NCI-H1092 treated with DMSO at 0.1 percent for 48 hours (cell line): ENCODE data around the gene NFATC2.
"Not testable (repeated sequence)": the region's sequence is repeated elsewhere in the genome, so short reads cannot be mapped to it uniquely, and the experiment has no call there.

Experiments used
- DNase-seq: peaks from one replicate; lab custom pipeline; 2025; lab: John Stamatoyannopoulos, UW

Gene NFATC2

DNA sequence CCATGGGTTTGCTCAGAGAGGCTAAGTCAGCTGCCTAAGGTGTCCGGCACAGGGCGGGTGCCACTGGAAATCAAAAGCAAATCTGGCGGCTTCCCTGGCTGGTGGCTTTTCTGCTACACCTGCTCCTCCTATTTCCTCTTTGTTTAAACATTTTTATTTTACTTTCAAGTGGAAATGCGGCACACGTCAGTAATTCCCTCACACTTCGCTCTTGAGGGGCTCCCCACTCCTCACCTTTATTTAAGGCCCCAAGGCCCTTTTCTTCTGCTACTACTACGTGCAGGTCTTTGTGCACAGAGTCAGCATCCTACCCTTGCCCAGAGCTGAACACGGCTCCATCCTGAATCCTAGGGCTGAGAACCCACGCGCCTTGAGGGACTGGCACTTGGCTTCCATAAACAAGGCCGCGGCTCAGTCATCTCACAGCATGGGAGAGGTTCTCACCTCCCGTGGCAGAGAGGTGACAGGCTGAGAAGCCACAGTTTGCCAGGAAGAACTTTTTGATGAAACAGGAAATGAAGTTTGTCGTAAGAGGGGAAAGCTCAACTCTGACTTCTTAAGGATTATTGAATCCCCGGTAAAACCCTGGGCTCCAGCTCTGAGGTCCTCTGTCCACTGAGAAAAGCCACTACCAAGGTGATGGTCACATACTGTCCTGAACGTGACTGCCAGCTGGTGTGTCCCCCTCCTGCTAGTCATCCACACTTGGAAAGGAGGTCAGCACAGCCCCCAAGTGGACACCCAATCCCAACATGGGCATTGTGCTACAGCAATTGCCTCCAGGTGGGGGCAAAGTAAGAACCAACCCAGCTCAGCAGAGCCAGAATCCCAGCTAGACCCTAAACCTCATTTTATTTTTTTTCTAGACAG is 48.0 kb downstream of the NFATC2 start:
- no peak for DNase-seq

DNA sequence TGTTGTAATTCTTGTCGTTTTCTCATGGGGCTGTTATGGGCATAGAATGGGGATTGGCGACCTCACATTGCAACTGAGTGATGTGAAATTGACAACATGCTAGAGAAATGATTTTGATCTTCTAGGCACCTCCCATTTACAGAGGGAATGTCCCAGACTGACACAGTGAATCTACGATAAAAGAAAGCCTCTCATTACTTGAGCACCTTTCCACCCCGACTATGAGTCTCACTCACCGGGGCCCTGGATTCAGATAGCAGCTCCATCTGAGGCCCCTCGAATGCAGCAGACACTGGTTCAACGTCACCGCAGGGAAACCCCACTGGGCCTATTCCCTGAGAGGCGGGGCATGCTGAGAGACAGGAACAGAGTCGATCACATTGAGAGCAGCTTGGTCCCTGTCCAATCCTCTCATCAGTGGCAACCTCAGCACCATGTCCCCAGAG is 49.1 kb downstream of the NFATC2 start:
- no peak for DNase-seq

DNA sequence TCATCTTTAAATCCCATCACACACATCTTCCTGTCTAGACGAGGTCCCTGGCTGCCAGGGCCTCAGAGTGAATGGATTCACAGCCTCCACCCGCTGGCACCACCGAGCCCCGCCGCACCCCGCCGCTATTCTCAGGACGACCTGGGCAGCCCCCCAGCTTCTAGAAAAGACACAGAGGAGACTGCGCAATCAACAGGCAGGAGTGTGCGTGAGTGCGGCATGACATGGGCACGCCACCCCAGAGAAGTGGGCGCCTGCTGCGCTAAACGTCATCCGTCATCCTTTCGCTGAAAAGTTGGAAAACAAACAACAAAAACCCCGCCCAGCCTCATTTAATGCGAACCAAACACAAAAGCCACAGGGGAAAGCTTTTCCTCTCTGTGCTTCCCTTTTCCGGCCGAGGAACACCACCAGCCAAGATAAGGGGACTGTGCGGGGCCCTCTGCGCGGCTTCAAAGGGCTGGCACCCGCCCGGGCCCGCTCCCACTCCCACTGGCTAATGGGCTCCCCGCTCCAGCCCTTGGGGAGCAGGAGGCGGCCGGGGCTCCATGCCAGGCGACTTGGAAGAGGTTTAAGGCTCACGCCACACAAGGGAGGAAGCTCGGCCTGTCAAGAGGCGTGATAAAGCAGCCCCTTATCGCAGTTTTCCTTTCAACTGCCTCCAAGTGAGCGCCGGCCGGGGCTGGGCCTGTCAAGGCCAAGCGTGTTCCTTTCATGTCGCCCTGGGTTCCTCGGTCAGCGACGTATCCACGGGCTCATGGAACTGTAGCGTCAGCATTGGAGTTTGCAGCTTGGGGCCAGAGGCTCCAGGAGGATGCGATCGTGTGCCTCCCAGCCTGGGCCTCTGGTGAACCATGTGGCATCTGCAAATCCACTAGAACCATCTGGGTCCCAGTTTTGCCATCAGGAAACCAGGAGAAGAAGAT is 50.1 kb downstream of the NFATC2 start:
- DNase-seq = peak; percentile 71

DNA sequence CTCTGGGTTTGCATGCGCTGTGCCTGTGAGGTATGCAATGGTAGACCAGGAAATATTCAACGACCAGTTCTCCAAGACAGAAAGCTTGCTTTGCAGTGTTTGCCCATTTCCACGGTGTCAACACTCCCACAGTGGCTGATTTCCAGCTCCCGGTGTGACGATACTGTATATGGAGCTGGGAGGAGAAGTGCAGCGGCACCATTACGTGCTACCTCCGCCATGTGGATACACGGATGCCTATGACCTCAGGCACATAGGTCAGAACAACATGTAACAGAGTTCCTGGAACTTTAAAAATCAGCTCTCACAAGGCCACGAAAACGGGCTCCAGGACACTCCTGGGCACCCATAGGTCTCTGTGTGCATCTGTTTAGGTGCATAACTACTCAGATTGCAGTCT is 51.1 kb downstream of the NFATC2 start:
- no peak for DNase-seq

DNA sequence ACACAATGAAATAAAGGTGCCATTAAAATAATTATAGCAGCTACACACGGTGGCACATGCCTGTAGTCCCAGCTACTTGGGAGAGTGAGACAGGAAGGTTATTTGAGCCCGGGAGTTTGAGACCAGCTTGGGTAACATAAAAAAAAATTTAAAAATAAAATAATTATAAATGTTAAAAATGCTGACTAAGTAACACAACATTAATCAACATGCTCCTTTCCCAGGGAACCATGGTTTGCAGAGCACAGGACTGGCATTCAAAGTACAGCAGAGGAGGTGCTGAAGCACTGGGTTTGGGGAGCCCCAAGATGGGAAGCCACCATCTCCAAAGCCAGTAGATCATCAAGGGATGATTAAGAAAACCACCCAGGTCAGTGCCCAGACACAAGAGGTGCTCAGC is 51.9 kb downstream of the NFATC2 start:
- DNase-seq = no peak

DNA sequence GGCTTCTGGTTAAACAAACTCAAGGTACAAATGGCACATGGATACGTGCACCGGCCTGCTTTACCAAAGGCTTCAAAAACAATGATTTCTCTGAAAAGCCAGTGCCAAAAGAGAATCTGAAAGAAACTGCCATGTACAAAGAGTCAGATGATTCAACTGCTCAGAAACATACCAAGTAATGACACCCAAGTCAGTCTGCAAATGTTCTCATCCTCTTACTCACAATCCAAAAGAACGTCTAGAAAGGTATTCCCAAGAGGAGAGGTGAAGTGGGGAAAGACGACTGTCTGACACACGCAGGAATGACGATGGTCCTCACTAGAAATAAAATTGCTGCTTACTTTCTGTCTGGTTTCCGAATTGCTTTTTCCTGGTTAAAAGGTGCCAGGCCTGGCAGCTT is 52.9 kb downstream of the NFATC2 start:
- no peak for DNase-seq

DNA sequence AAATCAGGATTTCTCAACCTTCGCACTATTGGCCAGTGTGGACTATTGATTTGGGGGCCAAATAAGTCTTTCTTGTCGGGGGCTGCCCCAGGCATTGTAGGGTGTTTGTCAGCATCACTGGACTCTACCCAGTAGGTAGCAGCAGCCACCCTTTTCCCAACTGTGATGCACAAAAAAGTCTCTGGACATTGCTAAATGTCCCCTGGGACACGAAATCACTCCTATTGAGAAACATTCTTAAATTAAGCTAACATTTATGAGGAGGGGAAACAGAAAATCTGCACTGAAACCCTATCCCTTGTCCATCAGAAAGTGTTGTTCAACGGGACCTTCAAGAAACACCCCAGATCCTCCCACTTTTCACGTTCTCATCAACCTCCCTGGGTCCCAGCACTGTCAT is 54.2 kb downstream of the NFATC2 start:
- no peak for DNase-seq

DNA sequence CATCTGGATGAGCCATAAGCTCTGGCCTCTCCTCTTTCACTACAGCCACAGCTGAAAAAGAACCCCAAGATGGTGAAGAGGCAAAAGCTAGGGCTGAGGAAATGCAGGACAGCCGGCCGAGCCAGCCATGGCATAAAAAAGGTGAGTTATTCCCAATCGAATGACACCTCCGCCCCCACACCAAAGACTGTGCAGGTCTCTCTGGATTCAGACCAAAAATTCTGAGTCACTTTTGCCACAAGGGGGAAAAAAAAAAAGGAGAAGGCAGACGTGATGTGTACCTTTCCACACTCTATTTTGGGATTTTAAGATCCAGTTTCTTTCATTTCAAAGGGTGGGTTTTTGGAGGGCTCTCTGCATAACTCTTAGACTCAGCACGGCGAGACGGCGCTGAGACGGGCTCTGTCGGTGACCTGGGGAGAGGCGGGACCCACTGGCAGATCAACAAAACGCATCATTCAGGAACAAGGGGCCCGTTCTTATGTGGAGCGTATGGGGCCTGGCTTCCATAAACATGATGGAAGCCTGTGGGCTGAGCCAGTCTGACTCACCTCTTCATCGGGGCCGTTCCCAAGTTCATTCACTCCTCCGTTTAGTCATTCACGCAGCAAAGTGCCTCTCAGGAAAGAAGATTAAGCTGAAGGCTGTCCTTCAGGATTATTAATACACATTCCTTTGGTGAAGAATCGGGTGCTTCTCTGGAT is 54.8 kb downstream of the NFATC2 start:
- no peak for DNase-seq

DNA sequence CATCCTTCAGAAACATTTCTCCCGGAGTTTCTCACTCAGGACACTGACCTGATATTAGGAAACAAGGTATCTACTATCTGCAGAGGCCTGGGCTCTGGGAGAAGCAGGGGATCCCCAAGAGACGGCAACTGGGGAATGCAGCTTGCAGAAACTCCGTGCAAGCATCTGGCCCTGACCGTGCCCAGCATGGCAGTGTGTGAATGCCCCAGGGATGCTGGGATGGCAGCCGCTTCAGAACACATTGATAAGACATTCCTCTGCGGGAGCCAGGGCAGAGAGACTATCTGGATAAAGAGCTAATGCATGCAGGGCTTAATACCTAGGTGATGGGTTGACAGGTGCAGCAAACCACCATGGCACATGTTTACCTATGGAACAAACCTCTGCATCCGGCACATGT is 55.4 kb downstream of the NFATC2 start:
- DNase-seq = no peak

DNA sequence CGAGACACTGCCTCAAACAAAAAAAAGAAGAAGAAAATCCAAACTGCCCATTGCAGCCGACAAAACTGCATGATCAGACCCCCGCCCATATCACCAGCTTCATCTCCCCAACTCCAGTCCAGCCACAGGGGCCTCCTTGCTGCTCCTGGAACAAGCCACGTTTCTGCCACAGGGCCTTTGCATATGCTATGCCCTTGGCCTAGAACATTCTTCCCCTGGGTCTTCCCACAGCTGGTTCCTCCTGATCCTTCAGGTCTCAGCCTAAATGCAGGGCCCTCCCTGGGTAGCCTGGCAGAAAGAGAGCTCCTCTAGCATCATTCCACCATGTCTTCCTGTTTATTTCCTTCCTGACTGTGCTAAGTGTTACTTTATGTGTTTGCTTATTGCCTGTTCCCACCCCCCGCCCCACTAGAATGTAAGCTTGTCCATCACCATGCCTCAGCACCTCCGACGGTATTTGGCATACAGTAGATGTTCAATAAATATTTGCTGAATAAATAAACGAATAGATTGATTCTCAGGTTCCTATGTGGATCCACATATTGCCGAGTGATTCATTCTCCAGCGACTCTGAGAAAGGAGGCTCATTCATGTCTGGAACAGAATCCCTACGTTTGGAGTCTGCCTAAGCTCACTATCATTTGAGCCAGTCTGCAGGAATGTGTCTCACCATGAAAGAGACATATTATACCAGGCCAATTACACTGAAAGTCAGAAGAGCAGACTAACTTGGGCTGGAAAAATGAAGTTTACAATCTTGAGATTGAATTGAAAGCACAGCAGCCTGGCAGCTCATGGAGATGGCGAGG is 56.1 kb downstream of the NFATC2 start:
- no peak for DNase-seq

DNA sequence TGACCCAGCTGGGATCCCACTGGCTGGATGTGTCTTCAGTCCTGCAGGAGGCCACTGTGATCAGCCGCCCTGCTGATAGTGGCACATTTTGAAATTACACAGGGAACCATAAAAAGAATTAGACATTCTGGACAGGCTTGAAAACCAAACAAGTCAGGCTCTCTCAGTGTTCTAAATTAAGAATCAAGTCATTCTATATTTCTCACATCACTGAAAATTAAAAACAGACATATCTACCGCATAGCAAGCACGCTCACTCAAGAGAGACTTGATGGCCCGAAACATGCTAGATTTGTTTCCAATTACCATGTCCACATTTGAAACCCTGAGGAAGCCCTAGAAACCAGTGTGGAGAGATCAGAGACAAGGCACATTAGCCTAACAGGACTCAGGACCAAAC is 57.7 kb downstream of the NFATC2 start:
- DNase-seq = no peak

DNA sequence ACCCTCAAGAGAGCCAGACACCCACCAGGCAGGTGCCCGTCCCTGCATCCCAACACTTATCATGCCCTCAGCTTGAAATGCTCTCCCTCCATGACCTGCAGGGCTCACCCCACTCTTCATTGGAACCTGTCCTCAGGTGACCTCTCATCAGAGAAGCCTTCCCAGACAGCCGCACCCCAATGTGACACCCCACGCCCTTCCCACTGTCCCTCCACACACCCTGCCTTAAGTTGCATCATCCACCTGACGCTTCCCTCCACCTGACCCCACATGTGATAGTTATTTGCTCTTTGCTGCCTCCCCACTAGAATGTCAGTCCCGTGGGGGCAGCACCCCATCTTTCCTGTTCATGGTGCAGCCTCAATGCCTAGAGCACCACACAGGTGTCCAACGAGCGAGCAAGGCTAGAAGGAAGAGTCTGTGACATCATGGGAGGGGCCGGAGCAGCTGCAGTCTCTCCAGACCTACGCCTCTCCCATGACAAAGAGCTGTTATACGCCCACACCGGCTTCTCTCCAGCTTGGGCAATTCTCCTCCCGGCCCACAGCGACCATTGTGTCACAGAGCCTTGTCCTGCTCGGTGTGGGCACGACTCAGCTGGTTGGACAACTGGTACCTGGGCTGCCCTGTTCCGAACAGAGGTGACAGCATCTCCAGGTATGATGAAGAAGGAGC is 58.2 kb downstream of the NFATC2 start:
- no peak for DNase-seq

DNA sequence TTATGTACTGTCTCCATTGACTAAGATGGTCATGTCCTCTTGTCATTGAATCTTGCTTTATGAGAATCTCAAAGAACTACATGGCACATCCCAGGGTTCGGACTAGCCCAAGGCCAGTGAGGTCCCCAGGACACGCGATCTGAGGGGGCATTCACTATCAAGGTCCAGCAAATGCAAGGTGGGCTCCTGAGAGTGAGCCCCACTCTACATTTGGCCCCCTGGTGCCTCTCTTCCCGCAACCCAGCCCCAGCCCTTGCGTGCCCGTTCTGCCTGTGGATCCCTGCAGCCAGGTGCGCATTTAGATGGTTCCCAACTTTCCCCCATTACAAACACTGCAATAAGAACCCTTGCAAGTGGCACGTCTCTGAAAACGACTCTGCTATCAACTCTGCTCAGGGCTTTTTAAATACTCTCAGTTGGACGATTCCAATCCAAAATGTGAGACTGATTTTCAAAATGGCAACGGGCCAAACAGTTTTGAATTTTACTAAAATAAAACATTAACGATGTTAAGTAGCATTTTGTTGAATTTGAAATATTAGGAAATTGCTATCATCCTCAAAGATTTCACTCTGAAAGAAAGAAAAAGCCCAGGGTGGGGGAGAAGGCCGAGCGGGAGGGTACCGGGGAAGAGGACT is 59.6 kb downstream of the NFATC2 start:
- DNase-seq = no peak

DNA sequence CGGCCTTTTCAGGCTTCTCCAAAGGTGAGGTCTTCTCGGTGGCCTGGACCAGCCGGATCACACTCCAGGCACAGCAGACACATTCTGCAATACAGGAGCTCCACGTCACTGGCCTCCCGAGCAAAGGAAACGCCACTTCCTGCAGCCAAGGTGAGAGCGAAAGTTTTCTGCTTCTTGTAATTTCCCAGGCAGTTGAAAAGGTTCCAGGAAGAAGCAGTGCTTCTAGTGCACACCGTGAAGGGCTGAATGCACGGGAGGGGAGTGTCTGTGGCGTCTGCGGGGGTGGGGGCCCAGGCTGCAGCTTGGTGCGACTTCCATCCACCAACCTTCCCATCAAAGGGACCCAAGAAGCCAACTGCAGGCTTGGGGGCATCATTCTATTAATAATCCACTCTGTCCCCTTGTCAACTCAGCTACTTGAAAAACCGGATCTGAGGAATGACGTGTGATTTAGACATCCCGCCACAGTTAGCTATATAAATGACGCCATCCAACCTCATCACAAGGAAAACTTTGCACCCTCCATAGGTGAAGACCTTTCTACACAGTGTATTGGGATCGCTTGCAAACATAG is 61.1 kb downstream of the NFATC2 start:
- DNase-seq = no peak

DNA sequence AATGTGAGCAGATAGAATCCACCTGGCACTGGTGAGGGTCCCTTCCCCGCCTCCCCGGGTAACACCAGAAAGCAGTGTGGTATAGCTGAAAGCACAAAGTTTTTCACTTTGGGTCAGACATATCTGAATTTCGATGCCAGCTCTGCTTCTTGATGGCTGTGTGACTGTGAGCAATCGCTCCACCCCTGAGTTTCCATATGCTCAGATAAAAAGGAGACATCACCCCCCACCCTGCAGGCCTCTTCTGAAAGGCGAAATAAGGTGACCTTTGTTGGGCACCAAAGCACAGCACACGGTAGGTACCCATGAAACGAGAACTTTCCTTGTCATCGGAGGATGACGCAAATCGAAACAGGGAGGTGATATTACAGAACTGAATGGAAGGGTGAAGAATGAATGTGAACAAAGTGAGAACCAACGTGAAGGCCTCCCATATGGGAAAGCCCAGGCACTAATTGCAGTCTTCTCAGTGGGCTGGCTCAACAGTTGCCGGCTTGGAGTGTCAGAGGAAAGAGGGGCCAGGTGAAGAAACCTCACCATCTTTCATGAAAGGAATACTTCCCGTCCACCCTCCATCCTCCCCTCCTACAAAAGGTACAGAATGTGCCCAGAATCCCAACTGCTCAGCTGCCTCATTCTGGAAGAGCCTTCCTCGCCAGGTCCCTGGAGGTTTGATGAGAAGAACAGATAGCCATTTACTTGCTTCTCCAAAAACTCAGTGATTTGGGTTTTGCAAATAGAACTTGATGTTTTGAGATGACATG is 61.8 kb downstream of the NFATC2 start:
- DNase-seq = no peak

DNA sequence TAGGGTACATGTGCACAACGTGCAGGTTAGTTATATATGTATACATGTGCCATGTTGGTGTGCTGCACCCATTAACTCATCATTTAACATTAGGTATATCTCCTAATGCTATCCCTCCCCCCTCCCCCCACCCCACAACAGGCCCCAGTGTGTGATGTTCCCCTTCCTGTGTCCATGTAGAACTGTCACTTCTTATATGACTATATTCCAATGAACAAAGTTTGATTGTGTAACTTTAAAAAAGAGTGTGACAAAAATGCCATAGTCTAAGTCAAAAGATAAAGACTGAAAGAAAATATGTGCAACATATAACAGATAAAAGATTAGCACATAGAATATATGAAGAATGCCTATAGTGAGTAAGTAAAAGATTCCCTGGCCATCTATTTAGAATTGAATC is 66.4 kb downstream of the NFATC2 start:
- not testable (repeated sequence) for DNase-seq

DNA sequence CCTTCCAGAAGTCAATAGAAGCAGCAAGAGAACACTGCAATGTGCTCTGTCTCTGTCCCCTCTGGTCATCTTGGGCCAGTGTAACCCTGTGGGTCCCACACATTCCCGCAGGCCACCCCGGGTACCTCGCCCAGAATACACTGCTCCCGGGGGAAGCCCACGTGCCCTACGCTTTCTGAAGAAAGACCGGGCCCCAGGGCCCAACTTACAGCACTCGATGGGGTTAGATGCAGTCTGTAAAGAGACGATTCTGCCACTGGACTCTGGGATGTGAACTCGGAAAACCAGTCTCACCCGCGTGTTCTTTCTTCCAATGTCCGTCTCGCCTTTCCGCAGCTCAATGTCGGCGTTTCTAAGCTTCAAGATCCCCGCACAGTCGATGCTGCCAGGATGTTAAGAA is 68.7 kb downstream of the NFATC2 start:
- DNase-seq = no peak

DNA sequence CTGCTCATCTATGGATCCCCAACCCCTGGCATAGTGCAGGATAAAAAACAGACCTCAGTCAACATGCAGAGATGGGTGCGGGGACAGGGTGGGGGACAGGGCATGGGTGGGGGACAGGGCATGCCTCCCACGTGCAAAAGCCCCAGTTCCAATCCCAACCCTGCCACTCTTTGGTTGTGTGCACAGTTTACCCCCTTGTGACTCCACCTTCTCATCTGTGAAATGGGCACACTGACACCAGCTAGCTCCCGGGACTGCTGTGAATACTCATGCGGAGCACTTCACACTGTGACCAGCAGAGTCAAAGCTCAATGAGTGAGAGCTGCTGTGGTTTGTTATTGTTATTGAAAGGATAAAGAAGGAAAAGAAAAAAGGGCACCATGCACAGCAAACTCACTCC is 69.3 kb downstream of the NFATC2 start:
- DNase-seq = no peak

DNA sequence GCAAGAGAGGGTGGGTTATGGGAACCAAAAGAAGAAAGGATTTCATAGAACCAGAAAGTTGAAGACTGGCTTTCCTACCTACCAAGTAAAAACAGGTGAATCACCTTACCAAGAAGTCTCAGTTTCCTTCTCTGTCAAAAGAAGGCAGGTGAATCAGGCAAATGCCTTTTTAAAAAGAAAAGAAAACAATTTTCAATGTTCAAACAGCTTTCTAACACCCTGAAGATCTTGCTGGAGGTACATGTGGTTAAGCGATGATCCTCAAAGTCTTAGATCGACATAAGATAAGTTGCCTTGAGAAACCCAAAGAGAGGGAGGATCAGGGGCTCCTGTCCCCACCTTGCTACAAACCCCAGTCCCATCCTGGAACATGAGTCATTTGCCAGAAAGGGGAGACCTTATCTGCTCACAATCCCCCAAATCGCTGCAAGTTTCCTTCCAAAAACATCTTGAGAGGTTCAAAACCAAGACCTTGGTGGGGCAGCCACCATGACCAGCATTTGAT is 71.6 kb downstream of the NFATC2 start:
- no peak for DNase-seq
